ENCODE measurements around the gene FAAH2. TPM values are rescaled to one million over a fixed set of nuclear protein-coding genes. Genes with fewer than 3 reads are reported as not detected.

Gene FAAH2
- polyA plus RNA-seq, 1 donor (not counting 4 experiments of a cell fraction or from before 2014, with no cell fraction given), result 1.7 TPM

DNA sequence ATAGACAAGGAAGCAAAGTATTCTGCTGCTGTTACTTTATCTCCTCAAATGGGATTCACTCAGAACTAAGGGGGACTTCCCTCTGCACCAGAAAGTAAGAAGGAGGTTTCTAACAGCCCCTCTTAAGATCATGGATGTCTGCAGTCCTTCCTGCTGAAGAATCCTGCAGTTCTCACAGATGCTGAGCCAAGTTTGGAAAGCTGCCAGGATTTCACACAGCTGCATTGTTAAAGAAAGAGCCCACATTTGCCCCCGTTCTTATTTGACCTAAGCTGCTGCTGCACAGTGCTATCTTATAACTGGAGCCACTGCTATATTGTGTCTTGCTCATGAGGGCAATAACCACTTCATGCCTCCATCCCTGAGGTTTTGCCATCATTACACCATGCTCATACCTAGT, 81.1 kb downstream of the FAAH2 start:
- Histone ChIP-seq H3K27me3 (ENCODE audit: control insufficient read depth, extremely low read depth, insufficient read depth, low read length) (no peaks in the 10 kb centered on the region), H3K4me2 (ENCODE audit: control insufficient read depth, extremely low read depth, insufficient read depth, low read depth, low read length) (no peak overlapping the region), H3K79me2 (ENCODE audit: control insufficient read depth, insufficient read depth, low read length) (no peaks in the 10 kb centered on the region), H3K4me3 (ENCODE audit: control insufficient read depth in 2 of 3, extremely low read depth in 1 of 3, insufficient read depth in 2 of 3, low read depth in 1 of 3, low read length in 3 of 3) (no peak overlapping the region), H3K9me3 (ENCODE audit: control insufficient read depth, low read depth, low read length) (peaks cover 2% of the 10 kb centered on the region), H2AFZ (ENCODE audit: control insufficient read depth, low read length) (no peak overlapping the region), H3K9ac (ENCODE audit: control insufficient read depth, extremely low read depth, insufficient read depth, low read length) (no peak overlapping the region), H3K9me1 (ENCODE audit: control insufficient read depth, extremely low read depth, insufficient read depth, low read length) (no peaks in the 10 kb centered on the region), H4K20me1 (ENCODE audit: control insufficient read depth, extremely low read depth, insufficient read depth, low read length) (no peaks in the 10 kb centered on the region), H3K27ac (ENCODE audit: control insufficient read depth, insufficient read depth, low read length) (no peak overlapping the region), H3K4me1 (ENCODE audit: control insufficient read depth, extremely low read depth, insufficient read depth, low read length) (no peaks in the 10 kb centered on the region), H3K36me3 (ENCODE audit: control insufficient read depth in 2 of 2, extremely low read depth in 1 of 2, insufficient read depth in 2 of 2, low read length in 2 of 2) (no peaks in the 10 kb centered on the region)
- TF ChIP-seq EZH2 (IDR thresholded peaks at IDR 0.05; ENCODE audit: low read length), result no peak
- dilution Hi-C loops (cut with MboI; ENCODE audit: extremely low pct_ligation_motif_present, low sequenced_read_pairs), result no loop called here
- FAIRE-seq, result no peak
- no peak for DNase-seq (ENCODE audit: low read depth, low spot score)

DNA sequence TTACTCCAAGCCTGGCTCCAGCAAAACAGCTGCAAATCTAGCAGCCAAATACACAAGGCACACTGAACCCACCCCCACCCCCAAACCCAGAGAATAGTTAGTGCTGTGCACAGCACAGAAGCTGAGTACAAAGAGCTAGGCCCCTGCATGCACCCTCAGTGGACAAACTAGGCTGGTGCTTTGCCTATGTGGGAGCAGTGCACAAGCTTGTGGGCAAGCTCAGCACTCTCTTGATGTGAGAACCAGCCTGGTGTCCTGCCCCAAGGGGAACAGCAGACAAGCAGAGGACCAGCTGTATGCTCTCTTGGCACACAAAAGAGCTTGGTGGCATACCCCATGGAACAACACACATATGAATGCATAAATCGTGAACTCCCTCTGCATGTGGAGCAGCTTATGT, 81.7 kb downstream of the FAAH2 start:
- H3K36me3 ChIP-seq (ENCODE audit: control insufficient read depth in 2 of 2, extremely low read depth in 1 of 2, insufficient read depth in 2 of 2, low read length in 2 of 2), result no peaks in the 10 kb centered on the region
- no peak overlapping the region for H2AFZ ChIP-seq (ENCODE audit: control insufficient read depth, low read length)
- H3K9me1 ChIP-seq (ENCODE audit: control insufficient read depth, extremely low read depth, insufficient read depth, low read length), result no peaks in the 10 kb centered on the region
- H3K4me1 ChIP-seq (ENCODE audit: control insufficient read depth, extremely low read depth, insufficient read depth, low read length), result no peaks in the 10 kb centered on the region
- DNase-seq (ENCODE audit: low read depth, low spot score), result no peak
- H4K20me1 ChIP-seq (ENCODE audit: control insufficient read depth, extremely low read depth, insufficient read depth, low read length), result no peaks in the 10 kb centered on the region
- no peak overlapping the region for H3K4me3 ChIP-seq (ENCODE audit: control insufficient read depth in 2 of 3, extremely low read depth in 1 of 3, insufficient read depth in 2 of 3, low read depth in 1 of 3, low read length in 3 of 3)
- H3K79me2 ChIP-seq (ENCODE audit: control insufficient read depth, insufficient read depth, low read length), result no peaks in the 10 kb centered on the region
- no peak overlapping the region for H3K27ac ChIP-seq (ENCODE audit: control insufficient read depth, insufficient read depth, low read length)
- no peaks in the 10 kb centered on the region for H3K27me3 ChIP-seq (ENCODE audit: control insufficient read depth, extremely low read depth, insufficient read depth, low read length)
- no peak overlapping the region for H3K9ac ChIP-seq (ENCODE audit: control insufficient read depth, extremely low read depth, insufficient read depth, low read length)
- dilution Hi-C loops (cut with MboI; ENCODE audit: extremely low pct_ligation_motif_present, low sequenced_read_pairs), result no loop called here
- H3K4me2 ChIP-seq (ENCODE audit: control insufficient read depth, extremely low read depth, insufficient read depth, low read depth, low read length), result no peak overlapping the region
- TF ChIP-seq, protein P1, sequence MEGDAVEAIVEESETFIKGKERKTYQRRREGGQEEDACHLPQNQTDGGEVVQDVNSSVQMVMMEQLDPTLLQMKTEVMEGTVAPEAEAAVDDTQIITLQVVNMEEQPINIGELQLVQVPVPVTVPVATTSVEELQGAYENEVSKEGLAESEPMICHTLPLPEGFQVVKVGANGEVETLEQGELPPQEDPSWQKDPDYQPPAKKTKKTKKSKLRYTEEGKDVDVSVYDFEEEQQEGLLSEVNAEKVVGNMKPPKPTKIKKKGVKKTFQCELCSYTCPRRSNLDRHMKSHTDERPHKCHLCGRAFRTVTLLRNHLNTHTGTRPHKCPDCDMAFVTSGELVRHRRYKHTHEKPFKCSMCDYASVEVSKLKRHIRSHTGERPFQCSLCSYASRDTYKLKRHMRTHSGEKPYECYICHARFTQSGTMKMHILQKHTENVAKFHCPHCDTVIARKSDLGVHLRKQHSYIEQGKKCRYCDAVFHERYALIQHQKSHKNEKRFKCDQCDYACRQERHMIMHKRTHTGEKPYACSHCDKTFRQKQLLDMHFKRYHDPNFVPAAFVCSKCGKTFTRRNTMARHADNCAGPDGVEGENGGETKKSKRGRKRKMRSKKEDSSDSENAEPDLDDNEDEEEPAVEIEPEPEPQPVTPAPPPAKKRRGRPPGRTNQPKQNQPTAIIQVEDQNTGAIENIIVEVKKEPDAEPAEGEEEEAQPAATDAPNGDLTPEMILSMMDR (optimal IDR thresholded peaks at IDR 0.05 in 1 of 3, IDR thresholded peaks at IDR 0.05 in 1 of 3, conservative IDR thresholded peaks at IDR 0.05 in 1 of 3; ENCODE audit: extremely low read depth in 1 of 3, insufficient read depth in 2 of 3, low read length in 3 of 3), result no peak
- no peak for TF ChIP-seq EZH2 (IDR thresholded peaks at IDR 0.05; ENCODE audit: low read length)
- no peak for FAIRE-seq
- H3K9me3 ChIP-seq (ENCODE audit: control insufficient read depth, low read depth, low read length), result peaks cover 2% of the 10 kb centered on the region

DNA sequence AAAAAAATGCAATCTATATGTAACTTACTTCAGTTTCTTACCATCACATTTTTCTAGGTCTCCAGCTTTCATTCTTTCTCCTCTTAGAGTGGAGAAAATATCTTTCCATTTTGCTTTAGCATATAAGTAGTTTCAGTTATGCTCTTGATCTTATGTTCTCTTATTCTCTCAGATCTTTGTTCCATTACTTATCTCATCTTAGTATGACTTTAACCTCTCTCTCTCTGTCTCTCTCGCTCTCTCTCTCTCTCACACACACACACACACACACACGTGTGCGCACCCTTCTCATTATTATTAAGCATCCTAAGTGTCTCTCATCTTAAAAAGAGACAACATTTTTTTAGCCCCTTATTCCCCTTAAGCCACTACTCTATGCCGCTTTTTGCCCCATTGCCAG, 92.8 kb downstream of the FAAH2 start:
- Histone ChIP-seq H3K9me1 (ENCODE audit: control insufficient read depth, extremely low read depth, insufficient read depth, low read length) (no peaks in the 10 kb centered on the region), H3K4me3 (ENCODE audit: control insufficient read depth in 2 of 3, extremely low read depth in 1 of 3, insufficient read depth in 2 of 3, low read depth in 1 of 3, low read length in 3 of 3) (no peak overlapping the region), H3K4me2 (ENCODE audit: control insufficient read depth, extremely low read depth, insufficient read depth, low read depth, low read length) (no peak overlapping the region), H3K9ac (ENCODE audit: control insufficient read depth, extremely low read depth, insufficient read depth, low read length) (no peak overlapping the region), H2AFZ (ENCODE audit: control insufficient read depth, low read length) (no peak overlapping the region), H3K27ac (ENCODE audit: control insufficient read depth, insufficient read depth, low read length) (no peak overlapping the region), H3K9me3 (ENCODE audit: control insufficient read depth, low read depth, low read length) (no peaks in the 10 kb centered on the region), H3K79me2 (ENCODE audit: control insufficient read depth, insufficient read depth, low read length) (no peaks in the 10 kb centered on the region), H3K4me1 (ENCODE audit: control insufficient read depth, extremely low read depth, insufficient read depth, low read length) (no peaks in the 10 kb centered on the region), H3K36me3 (ENCODE audit: control insufficient read depth in 2 of 2, extremely low read depth in 1 of 2, insufficient read depth in 2 of 2, low read length in 2 of 2) (no peaks in the 10 kb centered on the region), H3K27me3 (ENCODE audit: control insufficient read depth, extremely low read depth, insufficient read depth, low read length) (no peaks in the 10 kb centered on the region), H4K20me1 (ENCODE audit: control insufficient read depth, extremely low read depth, insufficient read depth, low read length) (no peaks in the 10 kb centered on the region)
- no peak for TF ChIP-seq EZH2 (IDR thresholded peaks at IDR 0.05; ENCODE audit: low read length)
- TF ChIP-seq, protein P1 (optimal IDR thresholded peaks at IDR 0.05 in 1 of 3, IDR thresholded peaks at IDR 0.05 in 1 of 3, conservative IDR thresholded peaks at IDR 0.05 in 1 of 3; ENCODE audit: extremely low read depth in 1 of 3, insufficient read depth in 2 of 3, low read length in 3 of 3), result no peak
- FAIRE-seq (no peak), DNase-seq (ENCODE audit: low read depth, low spot score) (no peak)
- dilution Hi-C loops (cut with MboI; ENCODE audit: extremely low pct_ligation_motif_present, low sequenced_read_pairs), result no loop called here
